Effector memory CD4-positive, alpha-beta T cell (primary cell): Measurements from ENCODE around the gene ENKUR.

Experiments used
- DNase-seq, 3 donors: peaks; one replicate each; pipeline ENCODE4 v3.0.0-alpha.2; 2020
- H3K27ac ChIP-seq: 2 replicates; pipeline ENCODE4 v1.7.0; 2013; ENCODE audit warnings: mild to moderate bottlenecking, low read length, moderate library complexity; ENCODE audit not compliant: insufficient read depth, poor library complexity, severe bottlenecking
- H3K27me3 ChIP-seq: replicated peaks from 2 replicates; pipeline ENCODE4 v1.7.0; 2013; ENCODE audit warnings: mild to moderate bottlenecking, low read length; ENCODE audit not compliant: insufficient read depth, control insufficient read depth, poor library complexity, severe bottlenecking
- H3K36me3 ChIP-seq: 2 replicates; pipeline ENCODE4 v1.7.0; 2013; ENCODE audit warnings: mild to moderate bottlenecking, low read length, moderate library complexity; ENCODE audit not compliant: control insufficient read depth, insufficient read depth
- H3K4me1 ChIP-seq: 2 replicates; pipeline ENCODE4 v1.7.0; 2013; ENCODE audit warnings: low read length, mild to moderate bottlenecking; ENCODE audit not compliant: control insufficient read depth, insufficient read depth, poor library complexity, severe bottlenecking
- H3K4me3 ChIP-seq: 2 replicates; pipeline ENCODE4 v1.7.0; 2013; ENCODE audit warnings: low read length, low read depth, mild to moderate bottlenecking; ENCODE audit not compliant: insufficient read depth, poor library complexity, severe bottlenecking
- H3K9me3 ChIP-seq: 2 replicates; pipeline ENCODE4 v1.7.0; 2013; ENCODE audit warnings: mild to moderate bottlenecking, low read length, moderate library complexity; ENCODE audit not compliant: control insufficient read depth

The ENKUR gene

DNA sequence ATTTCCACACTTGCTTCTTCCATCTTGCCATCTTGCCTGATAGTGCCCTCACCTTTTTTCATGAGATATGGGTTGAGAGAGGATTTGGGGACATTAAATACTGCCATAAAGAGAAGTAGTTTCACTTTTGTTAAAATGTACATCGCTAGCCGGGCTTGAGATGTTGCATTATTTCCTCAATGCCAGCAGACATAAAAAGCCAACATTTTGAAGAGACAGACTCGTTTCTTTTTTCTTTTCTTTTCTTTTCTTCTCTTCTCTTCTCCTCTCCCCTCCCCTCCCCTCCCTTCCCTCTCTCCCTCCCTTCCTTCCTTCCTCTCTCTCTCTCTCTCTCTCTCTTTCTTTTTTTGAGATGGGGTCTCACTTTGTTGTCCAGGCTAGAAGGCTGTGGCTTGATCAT, 17.9 kb downstream of the ENKUR start:
- Histone ChIP-seq H3K4me3 (no peak overlapping the region), H3K4me1 (no peaks in the 10 kb centered on the region), H3K36me3 (no peaks in the 10 kb centered on the region), H3K27ac (no peak overlapping the region), H3K9me3 (no peaks in the 10 kb centered on the region), H3K27me3 (no peaks in the 10 kb centered on the region)
- DNase-seq = no peak

DNA sequence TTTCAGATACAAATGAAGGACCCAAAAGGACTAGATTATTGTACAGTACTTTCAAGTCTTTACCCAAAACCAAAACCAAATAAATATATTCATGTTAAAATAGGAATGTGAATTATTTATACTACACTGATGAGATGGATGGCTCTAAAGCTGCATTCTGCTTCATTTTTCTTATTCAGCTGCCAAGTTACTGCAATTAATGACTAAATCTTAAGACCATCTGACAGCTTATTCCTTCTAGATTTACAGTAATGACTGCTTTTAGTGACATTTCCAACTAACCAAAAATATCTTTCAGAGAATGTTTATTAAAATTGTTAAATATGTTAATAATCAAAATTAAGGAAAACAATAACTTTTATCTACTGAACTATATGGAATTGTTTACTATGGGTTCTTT, 20.9 kb downstream of the ENKUR start:
- DNase-seq = no peak
- Histone ChIP-seq H3K4me3 (no peak overlapping the region), H3K27ac (no peak overlapping the region), H3K27me3 (no peaks in the 10 kb centered on the region), H3K36me3 (no peaks in the 10 kb centered on the region), H3K9me3 (no peaks in the 10 kb centered on the region), H3K4me1 (no peaks in the 10 kb centered on the region)

DNA sequence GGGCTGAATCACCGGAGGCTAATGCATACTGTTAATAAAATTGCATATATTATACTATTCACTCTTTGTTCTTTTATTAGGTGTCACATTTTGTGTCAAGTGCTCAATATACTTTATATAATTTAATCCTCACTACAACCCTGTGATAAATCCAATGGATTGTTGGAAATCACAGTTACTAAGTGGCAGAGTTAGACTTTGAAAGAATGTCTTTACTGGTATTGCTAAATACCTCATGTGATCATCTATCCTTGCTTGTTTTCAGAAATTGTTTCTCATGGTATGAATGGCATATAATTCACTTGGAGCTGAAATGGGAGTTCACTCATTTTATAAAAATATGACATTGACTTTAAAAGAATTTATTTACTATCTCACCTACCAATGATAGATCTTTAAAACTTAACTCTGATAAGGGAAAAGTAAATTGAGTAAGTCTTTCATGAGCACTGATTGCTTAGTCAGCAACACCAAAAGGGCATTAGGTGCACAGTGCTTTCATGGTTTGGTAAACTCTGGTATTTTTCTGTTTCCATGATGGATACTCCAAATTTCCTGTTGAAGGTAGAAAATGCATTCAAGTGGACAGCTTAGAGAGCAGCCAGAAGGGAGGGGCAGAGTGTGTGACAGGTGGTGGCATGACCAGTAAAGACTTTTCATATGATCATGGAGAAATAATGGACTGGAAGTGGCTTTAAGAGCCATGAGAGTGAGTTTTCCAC, 22.6 kb downstream of the ENKUR start:
- no peak for DNase-seq
- Histone ChIP-seq H3K27ac (no peak overlapping the region), H3K36me3 (no peaks in the 10 kb centered on the region), H3K9me3 (no peaks in the 10 kb centered on the region), H3K4me1 (no peaks in the 10 kb centered on the region), H3K4me3 (no peak overlapping the region), H3K27me3 (no peaks in the 10 kb centered on the region)

DNA sequence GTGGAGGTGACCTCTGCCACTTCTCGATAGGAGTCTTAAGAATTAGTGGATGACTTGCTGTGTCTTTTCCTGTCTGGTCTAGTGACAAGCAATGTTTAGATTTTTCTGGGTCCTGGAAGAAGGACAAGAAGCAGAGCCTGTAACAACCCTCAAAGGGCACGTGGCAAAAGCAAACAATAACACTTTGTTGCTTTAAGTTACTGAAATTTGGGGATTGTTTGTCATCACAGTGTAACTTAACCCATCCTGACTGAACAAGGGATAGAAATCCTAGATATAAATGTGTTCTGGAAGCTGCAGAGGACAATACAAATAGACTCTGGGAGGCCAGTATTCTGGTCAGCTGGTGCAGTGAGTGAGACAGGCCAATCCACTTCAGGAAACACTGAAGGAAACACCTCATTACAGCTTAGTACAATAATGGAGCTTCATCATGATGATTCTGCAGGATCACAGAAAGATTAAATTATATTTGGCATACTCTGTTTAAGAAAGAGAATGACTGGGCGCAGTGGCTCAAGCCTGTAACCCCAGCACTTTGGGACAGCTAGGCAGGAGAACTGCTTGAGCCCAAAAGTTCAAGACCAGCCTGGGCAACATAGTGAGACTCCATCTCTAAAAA, 23.3 kb downstream of the ENKUR start:
- no peak overlapping the region for H3K4me3 ChIP-seq
- no peak overlapping the region for H3K27ac ChIP-seq
- no peaks in the 10 kb centered on the region for H3K9me3 ChIP-seq
- H3K27me3 ChIP-seq = no peaks in the 10 kb centered on the region
- DNase-seq = no peak
- H3K36me3 ChIP-seq = no peaks in the 10 kb centered on the region
- no peaks in the 10 kb centered on the region for H3K4me1 ChIP-seq

DNA sequence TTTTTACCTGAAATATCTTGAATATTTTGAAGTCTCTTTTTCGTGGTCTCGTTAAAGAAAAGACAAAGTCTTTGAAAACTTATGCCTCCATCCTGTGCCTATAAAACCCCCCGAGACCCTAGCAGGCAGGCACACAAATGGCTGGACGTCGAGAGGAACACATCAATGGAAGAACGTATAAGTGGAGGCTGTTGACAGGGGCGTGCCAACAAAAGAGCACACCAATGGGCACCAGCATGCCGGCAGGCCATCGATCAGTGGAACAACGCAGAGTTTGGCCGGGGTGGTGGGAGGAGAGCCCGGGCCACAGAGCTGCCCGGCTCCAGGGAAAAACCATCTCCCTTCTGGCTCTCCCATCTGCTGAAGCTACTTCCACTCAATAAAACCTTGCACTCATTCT, 24.7 kb downstream of the ENKUR start:
- Histone ChIP-seq H3K4me1 (no peaks in the 10 kb centered on the region), H3K9me3 (no peaks in the 10 kb centered on the region), H3K27ac (no peak overlapping the region), H3K4me3 (no peak overlapping the region), H3K27me3 (no peaks in the 10 kb centered on the region), H3K36me3 (no peaks in the 10 kb centered on the region)
- DNase-seq = no peak

DNA sequence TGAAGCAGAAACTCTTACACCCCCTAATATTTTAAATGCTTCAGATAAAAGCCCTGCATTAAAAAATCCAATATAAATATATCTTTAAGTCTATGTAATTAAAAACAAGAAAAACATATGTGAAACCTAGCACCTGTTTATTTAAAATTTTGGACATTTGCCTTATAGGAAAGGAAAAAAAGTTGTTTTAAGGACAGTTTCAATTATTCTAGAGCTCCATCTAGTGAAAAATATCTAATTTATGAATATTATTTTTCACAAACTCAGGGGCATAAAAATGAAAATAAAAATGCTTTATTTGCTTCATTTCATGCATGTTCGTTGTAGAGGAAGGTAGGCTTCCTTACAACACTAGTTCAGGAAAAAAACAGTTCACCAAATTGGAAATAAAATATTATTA, 26.1 kb downstream of the ENKUR start:
- Histone ChIP-seq H3K27ac (no peak overlapping the region), H3K36me3 (no peaks in the 10 kb centered on the region), H3K27me3 (no peaks in the 10 kb centered on the region), H3K9me3 (no peaks in the 10 kb centered on the region), H3K4me3 (no peak overlapping the region), H3K4me1 (no peaks in the 10 kb centered on the region)
- no peak for DNase-seq

DNA sequence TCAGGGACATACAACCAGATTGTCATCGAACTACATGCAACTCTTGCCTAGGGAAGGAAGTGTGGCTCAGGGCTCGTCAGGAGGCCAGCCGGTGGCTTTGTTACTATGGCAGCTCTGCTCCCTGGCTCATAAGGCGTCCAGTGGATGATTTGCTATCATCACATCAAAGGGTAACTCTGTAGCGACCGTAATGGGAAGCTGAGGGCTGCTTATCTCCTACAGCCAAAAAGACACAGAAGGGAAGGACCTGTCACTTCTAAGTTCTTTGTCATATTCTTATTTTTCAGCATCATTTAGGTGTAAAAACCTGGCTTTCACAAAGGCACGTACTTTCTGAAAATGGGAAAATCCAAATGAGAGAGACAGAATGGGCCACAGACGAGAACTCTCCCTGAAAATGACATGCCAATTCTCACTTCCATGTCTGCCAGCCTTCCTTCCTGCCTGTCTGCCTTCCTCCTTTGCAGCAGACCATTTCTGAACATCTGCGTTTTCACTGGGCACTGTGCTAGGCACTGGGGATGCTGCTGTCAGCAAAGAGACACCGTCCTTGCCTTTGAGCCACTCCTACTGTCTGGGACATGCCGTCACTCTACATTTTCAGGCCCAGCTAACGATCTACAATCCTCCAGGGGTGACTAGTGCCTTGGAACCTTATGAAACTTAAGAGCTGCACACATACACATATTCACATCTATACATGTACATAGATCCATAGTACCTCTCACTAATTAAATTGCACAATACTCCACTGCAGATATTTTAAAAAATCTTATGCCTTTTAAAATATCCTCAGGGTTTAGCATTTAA, 26.9 kb downstream of the ENKUR start:
- Histone ChIP-seq H3K9me3 (no peaks in the 10 kb centered on the region), H3K4me1 (no peaks in the 10 kb centered on the region), H3K4me3 (no peak overlapping the region), H3K36me3 (no peaks in the 10 kb centered on the region), H3K27ac (no peak overlapping the region), H3K27me3 (no peaks in the 10 kb centered on the region)
- DNase-seq = no peak

DNA sequence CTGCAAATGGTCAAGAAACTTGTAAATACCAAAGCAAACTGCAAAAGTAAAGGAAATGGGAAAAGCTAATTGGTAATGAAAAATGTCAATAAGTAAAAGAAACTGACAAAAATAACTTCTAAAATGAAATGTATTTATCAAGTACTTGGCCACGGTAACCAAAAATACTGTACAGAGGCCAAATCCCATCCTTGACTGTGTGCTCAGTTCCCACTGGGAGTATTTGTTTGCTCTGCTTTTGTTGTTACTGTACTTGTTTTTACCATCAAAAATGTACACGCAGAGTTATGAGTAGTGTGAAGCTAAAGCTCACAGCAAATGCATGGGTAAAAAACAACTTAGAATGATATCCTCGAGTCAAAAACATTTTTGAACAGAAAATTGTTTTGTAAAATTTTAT, 31.1 kb downstream of the ENKUR start:
- Histone ChIP-seq H3K27ac (no peak overlapping the region), H3K4me3 (no peak overlapping the region), H3K36me3 (no peaks in the 10 kb centered on the region), H3K9me3 (no peaks in the 10 kb centered on the region), H3K27me3 (no peaks in the 10 kb centered on the region), H3K4me1 (no peaks in the 10 kb centered on the region)
- DNase-seq = no peak

DNA sequence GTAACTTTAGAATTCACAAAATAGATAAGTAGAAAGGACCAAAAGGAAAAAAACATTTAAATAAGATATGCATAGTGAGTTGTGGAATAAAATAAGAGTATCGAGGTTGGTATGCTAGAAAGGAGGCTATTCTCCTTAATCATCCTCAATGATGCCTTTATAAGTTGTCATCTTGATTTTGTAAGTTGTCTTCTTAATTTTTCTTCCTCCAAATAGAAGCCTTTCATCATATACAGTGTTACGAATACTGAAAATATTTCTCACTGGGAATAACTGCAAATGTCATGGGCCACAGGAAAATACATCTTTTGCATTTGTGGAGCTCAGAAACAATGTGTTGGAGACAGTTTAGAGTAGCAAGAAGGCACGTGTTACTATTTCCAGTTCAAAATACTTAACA, 32.0 kb downstream of the ENKUR start:
- Histone ChIP-seq H3K36me3 (no peaks in the 10 kb centered on the region), H3K4me1 (no peaks in the 10 kb centered on the region), H3K4me3 (no peak overlapping the region), H3K27ac (no peak overlapping the region), H3K9me3 (no peaks in the 10 kb centered on the region), H3K27me3 (no peaks in the 10 kb centered on the region)
- DNase-seq = no peak

DNA sequence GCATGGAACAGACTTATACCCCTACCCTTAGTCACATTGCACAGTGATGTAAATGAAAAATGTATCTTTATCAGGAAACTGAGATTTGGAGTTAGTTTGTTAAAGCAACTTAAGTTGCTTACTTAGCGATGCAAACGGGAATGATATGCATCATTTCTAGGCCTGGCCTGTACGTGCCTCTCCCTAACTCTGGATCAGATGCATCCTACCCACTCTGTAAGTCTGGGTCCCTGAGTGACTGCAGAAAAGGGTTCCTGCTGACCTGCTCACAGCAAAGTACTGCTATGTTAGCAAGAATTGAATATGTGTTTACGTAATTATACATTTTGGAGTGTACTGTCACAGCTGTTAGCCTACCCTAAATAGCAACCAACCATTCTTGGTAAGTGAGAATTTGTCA, 32.8 kb downstream of the ENKUR start:
- H3K27me3 ChIP-seq = no peaks in the 10 kb centered on the region
- no peaks in the 10 kb centered on the region for H3K36me3 ChIP-seq
- no peak overlapping the region for H3K4me3 ChIP-seq
- DNase-seq = no peak
- H3K9me3 ChIP-seq = no peaks in the 10 kb centered on the region
- no peaks in the 10 kb centered on the region for H3K4me1 ChIP-seq
- no peak overlapping the region for H3K27ac ChIP-seq
